Measurements from ENCODE around the gene ADORA1.

Gene ADORA1

DNA sequence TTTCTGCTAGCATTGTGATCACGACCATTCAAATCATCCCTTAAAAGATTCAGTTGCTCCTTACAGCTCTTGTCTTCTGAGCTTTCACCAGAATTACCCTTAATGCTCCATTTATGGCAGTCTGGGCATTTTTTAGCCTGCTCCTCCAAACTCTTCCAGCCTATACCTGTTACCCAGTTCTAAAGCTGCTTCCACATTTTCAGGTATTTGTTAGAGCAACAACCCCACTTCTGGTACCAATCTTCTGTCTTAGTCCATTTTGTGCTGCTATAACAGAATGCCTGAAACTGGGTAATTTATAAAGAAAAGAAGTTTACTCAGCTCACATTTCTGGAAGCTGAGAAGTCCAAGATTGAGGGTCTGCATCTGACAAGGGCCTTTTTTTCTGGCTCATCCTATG lies 30.9 kb downstream of the ADORA1 start:
- no peak overlapping the region for H3K4me3 ChIP-seq (replicated peaks; ENCODE audit: low read depth, low read length)
- TF ChIP-seq, protein P1, sequence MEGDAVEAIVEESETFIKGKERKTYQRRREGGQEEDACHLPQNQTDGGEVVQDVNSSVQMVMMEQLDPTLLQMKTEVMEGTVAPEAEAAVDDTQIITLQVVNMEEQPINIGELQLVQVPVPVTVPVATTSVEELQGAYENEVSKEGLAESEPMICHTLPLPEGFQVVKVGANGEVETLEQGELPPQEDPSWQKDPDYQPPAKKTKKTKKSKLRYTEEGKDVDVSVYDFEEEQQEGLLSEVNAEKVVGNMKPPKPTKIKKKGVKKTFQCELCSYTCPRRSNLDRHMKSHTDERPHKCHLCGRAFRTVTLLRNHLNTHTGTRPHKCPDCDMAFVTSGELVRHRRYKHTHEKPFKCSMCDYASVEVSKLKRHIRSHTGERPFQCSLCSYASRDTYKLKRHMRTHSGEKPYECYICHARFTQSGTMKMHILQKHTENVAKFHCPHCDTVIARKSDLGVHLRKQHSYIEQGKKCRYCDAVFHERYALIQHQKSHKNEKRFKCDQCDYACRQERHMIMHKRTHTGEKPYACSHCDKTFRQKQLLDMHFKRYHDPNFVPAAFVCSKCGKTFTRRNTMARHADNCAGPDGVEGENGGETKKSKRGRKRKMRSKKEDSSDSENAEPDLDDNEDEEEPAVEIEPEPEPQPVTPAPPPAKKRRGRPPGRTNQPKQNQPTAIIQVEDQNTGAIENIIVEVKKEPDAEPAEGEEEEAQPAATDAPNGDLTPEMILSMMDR (IDR thresholded peaks at IDR 0.05; ENCODE audit: low read depth, low read length, missing control alignments): no peak
- DNase-seq (ENCODE audit: extremely low read depth, low read depth): no peak

DNA sequence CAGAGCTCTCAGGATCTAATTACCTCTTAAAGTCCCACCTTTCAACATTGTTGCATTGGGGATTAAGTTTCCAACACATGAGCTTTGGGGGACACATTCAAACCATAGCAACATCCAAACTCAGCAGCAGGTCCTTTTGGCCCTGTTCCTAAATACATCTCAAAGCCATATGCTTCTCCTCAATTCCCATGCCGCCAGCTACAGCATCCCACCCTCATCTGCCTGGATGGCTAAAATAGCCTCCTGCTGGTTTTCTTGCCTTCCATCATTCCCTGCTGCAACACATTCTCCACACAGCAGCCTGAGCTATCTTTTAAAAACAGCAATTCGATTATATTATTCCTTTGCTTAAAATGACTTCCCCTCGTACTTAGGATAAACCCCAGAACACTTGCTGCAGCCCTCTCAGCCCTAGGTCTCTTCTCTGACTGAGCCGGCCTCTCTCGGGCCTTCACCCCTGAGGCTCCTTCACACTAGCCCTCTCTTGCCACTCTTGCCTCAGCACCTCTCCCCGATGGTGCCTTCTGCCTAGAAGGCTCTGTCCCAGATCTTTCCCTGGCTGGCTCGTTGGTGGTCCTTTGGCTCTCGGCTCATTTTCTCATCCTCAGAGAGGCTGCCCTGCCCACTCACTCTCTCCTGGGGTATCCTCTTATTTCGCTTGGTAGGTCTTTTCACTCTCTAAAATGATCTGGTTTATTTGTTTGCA lies 31.6 kb downstream of the ADORA1 start:
- TF ChIP-seq, protein P1 (IDR thresholded peaks at IDR 0.05; ENCODE audit: low read depth, low read length, missing control alignments): no peak
- no peak for DNase-seq (ENCODE audit: extremely low read depth, low read depth)
- H3K4me3 ChIP-seq (replicated peaks; ENCODE audit: low read depth, low read length): no peak overlapping the region

DNA sequence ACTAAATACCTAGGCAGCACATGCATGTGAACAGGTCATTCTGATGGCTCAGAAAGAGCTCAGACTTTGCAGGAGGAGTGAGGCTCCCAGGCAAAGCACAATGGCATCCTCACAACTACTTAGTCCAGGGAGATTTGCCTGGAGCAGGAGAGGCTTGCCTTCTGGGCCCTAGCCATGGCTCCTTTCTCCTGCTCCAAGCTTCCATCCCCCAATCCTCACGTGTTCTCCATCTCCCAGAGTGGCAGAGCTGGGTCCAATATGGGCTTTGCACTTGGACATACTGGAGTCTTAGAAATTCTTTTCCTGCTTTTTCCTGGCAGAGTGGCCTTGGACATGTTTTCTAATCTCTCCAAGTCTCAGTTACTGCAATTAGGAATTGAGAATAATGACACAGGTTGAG lies 32.3 kb downstream of the ADORA1 start:
- DNase-seq (ENCODE audit: extremely low read depth, low read depth): no peak
- TF ChIP-seq, protein P1 (IDR thresholded peaks at IDR 0.05; ENCODE audit: low read depth, low read length, missing control alignments): no peak
- H3K4me3 ChIP-seq (replicated peaks; ENCODE audit: low read depth, low read length): no peak overlapping the region

DNA sequence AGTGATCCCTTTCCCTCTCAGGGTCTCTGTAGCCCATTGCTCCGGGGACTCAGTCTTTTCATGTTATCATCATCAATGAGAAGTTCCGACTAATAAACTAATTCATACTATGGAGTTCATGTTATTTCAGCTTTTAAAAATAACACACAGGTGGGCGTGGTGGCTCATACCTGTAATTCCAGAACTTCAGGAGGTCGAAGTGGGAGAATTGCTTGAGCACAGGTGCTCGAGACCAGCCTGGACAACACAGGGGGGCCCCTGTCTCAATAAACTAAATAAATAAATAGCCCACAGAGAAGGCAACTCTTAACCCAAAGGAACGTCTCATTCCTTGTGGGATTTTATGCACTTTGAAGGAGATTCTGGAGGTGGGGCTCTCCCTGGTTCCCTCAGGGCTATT lies 33.6 kb downstream of the ADORA1 start:
- DNase-seq (ENCODE audit: extremely low read depth, low read depth): no peak
- H3K4me3 ChIP-seq (replicated peaks; ENCODE audit: low read depth, low read length): no peak overlapping the region
- TF ChIP-seq, protein P1 (IDR thresholded peaks at IDR 0.05; ENCODE audit: low read depth, low read length, missing control alignments): no peak

DNA sequence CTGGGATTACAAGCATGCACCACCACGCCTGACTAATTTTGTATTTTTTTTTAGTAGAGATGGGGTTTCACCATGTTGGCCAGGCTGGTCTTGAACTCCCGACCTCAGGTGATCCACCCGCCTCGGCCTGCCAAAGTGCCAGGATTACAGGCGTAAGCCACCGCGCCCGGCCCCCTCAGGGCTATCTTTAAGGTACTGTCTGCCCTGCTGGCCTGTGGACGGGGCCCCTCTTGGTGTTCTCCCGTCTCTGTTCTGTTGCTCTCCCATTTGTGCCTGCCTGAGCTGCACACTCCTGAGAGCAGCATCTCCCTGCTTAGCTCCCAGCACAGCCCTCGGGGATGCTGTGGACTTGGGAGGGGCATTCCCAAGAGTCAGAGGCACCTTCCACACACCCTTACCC lies 34.2 kb downstream of the ADORA1 start:
- TF ChIP-seq, protein P1 (IDR thresholded peaks at IDR 0.05; ENCODE audit: low read depth, low read length, missing control alignments): no peak
- no peak overlapping the region for H3K4me3 ChIP-seq (replicated peaks; ENCODE audit: low read depth, low read length)
- no peak for DNase-seq (ENCODE audit: extremely low read depth, low read depth)

DNA sequence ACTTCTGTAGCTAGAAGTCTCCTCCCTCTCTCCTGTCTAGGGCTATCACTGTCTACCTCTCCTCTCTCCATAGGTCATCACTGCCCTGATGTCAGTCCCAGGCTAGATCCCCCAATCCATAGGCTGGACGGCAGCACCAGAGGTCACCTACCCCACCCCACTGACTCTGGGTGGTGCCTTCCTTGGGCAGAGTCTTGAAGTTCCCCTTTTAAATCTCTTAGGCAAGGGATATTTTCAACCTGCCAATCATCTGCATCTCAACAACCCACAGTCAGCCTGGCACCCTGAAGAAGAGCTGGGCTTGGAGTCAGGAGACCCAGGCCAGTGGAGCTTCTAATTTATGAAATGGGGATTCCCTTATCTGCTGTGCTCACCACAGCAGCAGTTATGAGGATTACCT lies 34.9 kb downstream of the ADORA1 start:
- no peak for DNase-seq (ENCODE audit: extremely low read depth, low read depth)
- TF ChIP-seq, protein P1 (IDR thresholded peaks at IDR 0.05; ENCODE audit: low read depth, low read length, missing control alignments): no peak
- no peak overlapping the region for H3K4me3 ChIP-seq (replicated peaks; ENCODE audit: low read depth, low read length)

Data from HFF-Myc (cell line).